ENCODE data around the gene MSH5.

Gene MSH5

GRCh38 chr6:31758281-31758680, 18.5 kb downstream of the MSH5 start:
- DNase-seq (ENCODE audit: low read depth, low spot score), result no peak

DNA sequence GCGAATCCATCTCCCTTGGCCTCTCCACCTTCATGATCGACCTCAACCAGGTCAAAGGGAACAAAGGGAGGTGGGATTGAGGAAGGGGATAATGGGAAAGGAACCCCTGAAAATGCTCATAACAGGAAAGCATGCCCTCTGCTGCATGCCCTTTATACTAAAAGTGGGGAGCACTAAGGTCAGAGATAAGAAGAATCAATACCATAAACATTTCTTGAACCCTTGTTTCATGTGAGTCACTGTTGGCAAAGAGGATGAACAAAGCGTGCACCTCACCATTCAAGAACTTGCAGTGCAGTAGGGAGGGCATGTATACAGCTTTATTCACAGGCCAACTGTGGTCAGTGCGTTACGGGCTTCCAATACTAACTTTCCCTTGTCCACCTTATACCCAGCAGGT, 21.0 kb downstream of the MSH5 start:
- no peak for DNase-seq (ENCODE audit: low read depth, low spot score)

DNA sequence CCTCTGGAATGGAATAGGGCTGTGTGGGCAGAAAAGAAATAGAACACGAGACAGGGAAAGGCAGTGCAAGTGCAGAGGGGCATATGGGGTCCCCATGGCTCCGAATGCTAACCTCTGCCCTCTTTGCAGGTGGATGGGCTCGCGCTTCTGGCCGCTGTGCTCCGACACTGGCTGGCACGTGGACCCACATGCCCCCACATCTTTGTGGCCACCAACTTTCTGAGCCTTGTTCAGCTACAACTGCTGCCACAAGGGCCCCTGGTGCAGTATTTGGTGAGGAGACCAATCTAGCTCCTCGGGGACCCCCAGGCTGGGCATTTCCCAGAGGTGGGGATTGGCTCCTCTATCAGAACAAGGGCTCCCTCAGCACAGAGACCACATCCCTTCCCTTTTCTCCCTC, 21.5 kb downstream of the MSH5 start:
- no peak for DNase-seq (ENCODE audit: low read depth, low spot score)

DNA sequence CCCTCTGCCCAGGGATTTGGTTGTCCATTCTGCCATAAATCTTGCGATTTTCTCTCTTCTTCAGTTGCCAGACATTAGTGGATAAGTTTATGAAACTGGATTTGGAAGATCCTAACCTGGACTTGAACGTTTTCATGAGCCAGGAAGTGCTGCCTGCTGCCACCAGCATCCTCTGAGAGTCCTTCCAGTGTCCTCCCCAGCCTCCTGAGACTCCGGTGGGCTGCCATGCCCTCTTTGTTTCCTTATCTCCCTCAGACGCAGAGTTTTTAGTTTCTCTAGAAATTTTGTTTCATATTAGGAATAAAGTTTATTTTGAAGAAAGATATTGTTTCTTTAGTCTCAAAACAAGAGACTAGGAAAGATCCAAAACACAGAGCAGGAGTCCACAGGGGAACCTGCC, 22.6 kb downstream of the MSH5 start, which contains the start of gene SAPCD1:
Gene SAPCD1, plus strand, starts transcription at position 301 of the 400 bp plus-strand sequence. CDS start 399 bp downstream, outside the sequence.
- no peak for DNase-seq (ENCODE audit: low read depth, low spot score)

GRCh38 chr6:31762878-31763618, 23.2 kb downstream of the MSH5 start:
- no peak for DNase-seq (ENCODE audit: low read depth, low spot score)

DNA sequence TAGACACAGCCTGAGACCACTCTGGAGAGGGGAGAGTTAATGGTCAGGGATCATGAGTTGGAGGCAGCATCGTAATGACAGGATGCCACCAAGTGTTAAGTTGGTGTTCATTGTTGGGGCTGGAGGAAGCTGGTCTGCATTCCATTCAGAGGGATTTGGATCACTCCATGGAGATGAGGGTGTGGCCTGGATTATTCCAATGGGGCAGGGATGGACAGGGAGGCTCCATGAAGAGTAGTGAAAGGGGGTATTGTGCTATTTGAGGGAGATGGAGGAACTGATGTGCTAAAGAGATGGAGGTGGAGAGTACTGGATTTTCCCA, 23.8 kb downstream of the MSH5 start:
- DNase-seq (ENCODE audit: low read depth, low spot score), result no peak

DNA sequence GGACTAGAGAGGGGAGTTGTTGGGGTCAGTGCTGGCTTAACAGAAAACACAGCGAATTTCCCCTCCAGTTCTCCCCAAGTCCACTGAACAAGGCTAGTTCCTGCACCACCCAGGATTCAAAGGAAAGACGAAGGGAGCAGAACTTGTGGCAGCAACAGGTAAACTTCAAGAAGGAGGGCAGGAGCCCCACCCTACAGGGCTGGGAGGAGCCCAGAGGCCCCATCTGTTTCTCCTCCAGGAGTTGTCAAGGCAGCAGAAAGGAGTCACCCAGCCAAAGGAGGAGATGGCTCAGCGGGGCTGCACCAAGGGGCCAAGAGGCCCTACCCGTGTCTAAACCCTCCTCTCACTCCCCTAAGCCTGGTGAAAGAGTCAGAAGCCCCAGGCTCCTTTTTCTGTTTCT, 24.4 kb downstream of the MSH5 start:
- no peak for DNase-seq (ENCODE audit: low read depth, low spot score)

DNA sequence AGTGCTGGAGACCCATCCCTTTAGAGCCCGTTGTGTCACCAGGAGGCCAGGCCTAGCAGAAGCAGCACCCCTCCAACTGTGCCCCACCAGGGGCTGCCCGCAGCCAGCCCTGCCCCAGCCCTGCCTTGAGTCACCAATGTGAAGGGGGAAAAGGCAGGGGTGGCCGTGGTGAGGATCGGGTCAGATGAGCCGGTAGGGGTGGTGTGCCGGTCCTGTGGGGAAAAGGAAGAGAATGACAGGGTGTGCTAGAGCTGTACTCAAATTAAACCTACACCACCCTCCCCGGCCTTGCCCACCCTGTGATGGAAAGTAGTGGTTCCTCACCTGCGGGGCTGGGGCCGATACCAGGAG, 25.7 kb downstream of the MSH5 start:
- DNase-seq (ENCODE audit: low read depth, low spot score), result no peak

DNA sequence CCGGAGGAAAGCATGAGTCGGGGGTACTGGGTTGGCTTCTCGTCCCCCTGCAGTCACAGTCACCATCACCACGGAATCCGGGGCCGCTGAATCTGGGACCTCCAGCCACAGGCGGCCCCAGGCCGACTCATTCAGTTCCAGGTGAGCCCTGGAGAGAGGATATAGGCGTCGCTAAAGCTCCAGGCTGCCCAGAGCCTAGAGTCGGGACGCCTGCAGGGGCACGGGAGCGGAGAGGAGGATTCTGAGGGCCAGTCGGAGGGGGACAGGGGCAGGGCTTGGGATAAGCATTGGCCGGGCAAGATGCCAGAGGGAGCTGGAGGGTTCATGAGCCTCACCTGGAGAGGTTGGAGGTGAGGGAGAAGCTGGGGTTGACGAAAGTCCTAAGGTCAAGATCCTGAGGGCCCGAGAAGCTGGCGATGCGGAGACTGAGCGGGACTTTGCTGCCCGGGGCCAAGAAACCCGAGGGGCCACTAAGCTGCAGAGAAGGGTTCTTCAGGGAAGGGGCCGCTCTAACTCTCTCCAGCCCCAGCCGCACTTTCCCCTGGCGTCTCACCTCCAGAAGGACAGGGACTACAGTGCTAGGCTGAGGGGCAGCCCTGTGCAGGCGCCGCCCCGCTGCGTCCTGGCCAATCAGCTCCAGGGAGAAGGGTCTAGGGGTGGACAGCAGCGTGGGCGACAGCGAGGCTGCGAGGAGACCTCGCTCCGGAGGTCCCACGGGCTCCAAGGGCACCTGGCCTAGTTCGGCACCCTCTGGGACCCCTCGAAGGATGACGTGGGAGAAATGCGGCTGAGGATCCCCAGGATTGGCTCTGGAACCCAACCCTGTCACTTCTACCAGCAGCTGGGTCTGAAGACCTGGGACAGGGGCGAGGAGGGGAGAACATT, 26.3 kb downstream of the MSH5 start:
- no peak for DNase-seq (ENCODE audit: low read depth, low spot score)

DNA sequence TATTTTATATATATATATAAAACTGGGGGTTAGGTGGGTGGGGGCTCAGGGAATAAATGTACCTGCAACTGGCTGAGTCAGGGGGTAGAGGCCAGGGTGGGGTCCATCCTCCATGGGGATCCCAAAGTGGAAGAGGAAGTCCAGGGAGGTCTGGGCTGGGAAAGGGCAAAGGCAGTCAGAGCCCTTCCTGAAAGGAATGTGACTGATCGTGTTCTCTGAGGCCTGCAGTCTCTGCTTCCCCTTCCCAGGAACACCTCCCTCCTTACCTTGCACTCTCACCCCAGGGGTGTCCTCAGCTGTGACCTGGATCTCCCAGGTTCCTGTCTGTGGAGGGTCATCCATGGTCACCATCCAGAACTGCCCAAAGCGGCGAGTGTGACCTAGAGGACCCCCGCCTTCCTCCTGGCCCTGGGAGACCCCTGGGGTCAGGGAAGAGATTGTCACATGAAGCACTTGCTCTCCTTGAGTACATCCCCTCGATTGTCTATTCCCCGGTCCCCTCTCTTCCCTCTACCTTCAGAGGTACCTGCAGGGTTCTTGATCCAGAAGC, 27.4 kb downstream of the MSH5 start:
- DNase-seq (ENCODE audit: low read depth, low spot score), result no peak

DNA sequence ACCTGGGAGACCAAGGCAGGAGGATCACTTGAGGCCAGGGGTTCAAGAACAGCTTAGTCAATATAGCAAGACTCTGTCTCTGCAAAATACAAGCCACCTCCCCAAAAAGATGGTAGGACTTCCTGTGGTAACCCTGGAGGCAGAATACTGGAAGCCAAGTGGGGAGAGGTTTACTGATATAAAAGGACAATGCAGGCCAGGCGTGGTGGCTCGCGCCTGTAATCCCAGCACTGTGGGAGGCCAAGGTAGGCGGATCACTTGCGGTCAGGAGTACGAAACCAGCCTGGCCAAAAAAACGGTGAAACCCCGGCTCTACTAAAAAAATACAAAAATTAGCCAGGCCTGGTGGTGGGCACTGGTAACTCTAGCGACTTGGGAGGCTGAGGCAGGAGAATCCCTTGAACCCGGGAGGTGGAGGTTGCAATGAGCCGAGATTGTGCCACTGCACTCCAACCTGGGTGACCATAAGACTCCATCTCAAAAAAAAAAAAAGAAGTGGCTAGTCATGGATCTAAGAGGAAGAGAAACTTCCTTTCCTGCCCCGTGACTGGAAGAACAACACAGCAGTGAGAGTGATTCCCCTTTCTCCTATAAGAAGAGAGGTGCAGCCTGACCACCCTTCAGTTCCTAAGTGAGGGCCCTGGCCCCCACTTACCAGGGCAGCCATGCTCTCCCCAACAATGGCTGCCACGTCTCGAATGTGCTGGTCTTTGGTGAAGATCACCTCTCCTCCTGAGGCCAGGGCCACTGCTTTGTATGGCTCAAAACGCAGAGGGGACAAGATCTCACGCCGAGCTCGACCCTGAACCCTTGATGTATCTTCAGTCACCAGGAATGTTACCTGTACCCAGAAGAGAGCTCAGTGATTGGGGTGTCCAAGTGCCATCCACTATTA, 28.8 kb downstream of the MSH5 start:
- no peak for DNase-seq (ENCODE audit: low read depth, low spot score)

- no peak for DNase-seq (ENCODE audit: low read depth, low spot score)
Measured at GRCh38 chr6:31769684-31770371, 30.0 kb downstream of the MSH5 start.

DNA sequence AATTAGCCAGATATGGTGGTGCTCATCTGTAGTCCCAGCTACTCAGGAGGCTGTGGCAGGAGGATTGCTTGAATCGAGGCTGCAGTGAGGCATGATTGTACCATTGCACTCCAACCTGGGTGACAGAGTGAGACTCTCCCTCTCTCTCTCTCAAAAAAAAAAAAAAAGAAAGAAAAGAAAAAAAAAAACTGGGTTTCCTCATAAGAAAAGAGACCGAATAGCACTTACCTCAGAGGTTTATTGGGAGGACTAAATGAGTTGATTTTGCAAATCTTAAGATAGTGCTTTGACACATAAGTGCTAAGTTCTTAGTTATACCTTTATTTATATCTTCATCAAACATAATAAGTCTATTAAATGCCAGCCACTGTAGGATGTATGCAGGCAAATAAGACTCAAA, 31.1 kb downstream of the MSH5 start:
- DNase-seq (ENCODE audit: low read depth, low spot score), result no peak

DNA sequence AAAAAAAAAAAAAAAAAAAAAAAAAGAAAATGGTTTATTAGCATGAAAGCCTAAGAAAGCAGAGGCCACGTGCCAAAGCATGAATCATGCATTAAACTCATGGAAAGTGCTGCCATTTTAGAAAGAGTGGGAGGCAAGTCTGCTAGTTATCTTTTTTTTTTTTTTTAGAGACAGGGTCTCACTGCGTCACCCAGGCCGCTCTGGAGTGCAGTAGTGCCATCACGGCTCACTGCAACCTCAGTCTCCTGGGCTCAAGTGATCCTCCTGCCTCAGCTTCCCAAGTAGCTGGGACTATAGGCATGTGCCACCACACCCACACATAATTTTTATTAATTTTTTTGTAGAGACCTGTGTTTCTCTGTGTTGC, 32.2 kb downstream of the MSH5 start:
- DNase-seq (ENCODE audit: low read depth, low spot score), result no peak

GRCh38 chr6:31775184-31775583, 35.4 kb downstream of the MSH5 start:
- DNase-seq (ENCODE audit: low read depth, low spot score), result no peak

GRCh38 chr6:31775633-31776484, 36.1 kb downstream of the MSH5 start:
- DNase-seq (ENCODE audit: low read depth, low spot score), result no peak

DNA sequence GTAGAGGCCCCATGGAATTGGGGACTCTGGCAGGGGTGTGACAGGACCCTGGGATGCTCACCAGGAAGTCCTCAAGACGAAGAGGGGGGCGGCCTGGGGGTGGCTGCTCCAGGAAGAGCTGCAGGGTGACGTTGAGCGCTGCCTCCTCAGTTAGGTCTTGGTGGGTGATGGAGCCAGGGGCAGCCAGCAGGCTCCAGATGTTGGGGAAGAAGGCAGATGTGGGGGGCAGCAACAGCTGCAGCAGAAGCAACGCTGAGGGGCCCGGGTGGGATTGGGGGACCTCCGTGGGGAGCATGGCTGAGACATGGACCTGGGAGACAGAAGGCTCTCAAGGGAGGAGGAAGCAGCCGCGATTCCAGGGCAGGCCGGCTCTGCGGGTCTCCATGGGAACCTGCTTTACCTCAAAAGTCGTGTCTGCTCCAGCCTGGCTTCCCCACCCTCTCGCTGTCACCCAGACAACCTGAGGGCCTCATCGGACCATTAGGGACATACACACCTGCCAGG, 36.7 kb downstream of the MSH5 start:
- no peak for DNase-seq (ENCODE audit: low read depth, low spot score)

- no peak for DNase-seq (ENCODE audit: low read depth, low spot score)
Measured at GRCh38 chr6:31776989-31777666, 37.3 kb downstream of the MSH5 start, which contains the start of gene VWA7. VWA7 (minus strand) TSS chr6:31777328; CDS start chr6:31776779, 549 bp downstream.

GRCh38 chr6:31777667-31778050, 37.9 kb downstream of the MSH5 start:
- DNase-seq (ENCODE audit: low read depth, low spot score), result no peak
